HepG2 (cell line): ENCODE results near the gene FAM114A1. TPM values are rescaled to one million over a fixed set of nuclear protein-coding genes. Genes with fewer than 3 reads are reported as not detected.

ENCODE experiments used
- ATAC-seq: fragments of 200-7000 bp; cut with Tn5 transposase; 3 replicates; pipeline ENCODE4 v1.9.1; 2020; ENCODE audit warnings: mild to moderate bottlenecking, moderate library complexity
- BruUV-seq: library from RNA; stranded (reverse); fragments of 400-500 nt; replicated peaks from 2 replicates; lab custom pipeline; 2021; lab: Mats Ljungman, UMichigan
- CTCF ChIA-PET: fragments of 300-600 bp; formaldehyde crosslinking; extraction: SDS; loops from one replicate; lab custom pipeline; 2021; ENCODE audit warnings: low total read pairs, inconsistent platforms, low intra/inter-chr PET ratio; lab: Yijun Ruan, JAX
- POLR2A ChIA-PET: fragments of 350-600 bp; sonication (Branson Sonifier 250); formaldehyde crosslinking; loops from one replicate; lab custom pipeline; 2020; ENCODE audit warnings: antibody characterized with exemption, inconsistent platforms; lab: Yijun Ruan, JAX
- DNase-seq: peaks from one replicate; pipeline ENCODE4 v3.0.0-alpha.2; 2015; ENCODE audit warnings: low spot score
- FAIRE-seq: peaks from 3 replicates; lab custom pipeline; 2011; peaks lifted over from hg19 to GRCh38; lab: Jason Lieb, UNC
- H2AFZ ChIP-seq: one replicate; pipeline ENCODE4 v1.6.1; 2011; ENCODE audit warnings: low read length, inconsistent platforms
- H3K27ac ChIP-seq: fragments of 300-600 bp; 3 replicates; pipeline ENCODE4 v1.8.0; 2011; ENCODE audit warnings: mixed run types, mild to moderate bottlenecking, mixed read lengths, low read length, inconsistent platforms; ENCODE audit not compliant: insufficient read depth; ENCODE audit errors: extremely low read length
- H3K27me3 ChIP-seq, 2 experiments: fragments of 200-600 bp in 1 of 2; 2 replicates in 1 of 2; 3 replicates in 1 of 2; pipeline versions ENCODE4 v1.6.0 to v1.8.0; 2011; ENCODE audit warnings: low read length in 2 of 2, mild to moderate bottlenecking in 2 of 2, moderate library complexity in 2 of 2, inconsistent platforms in 1 of 2; ENCODE audit not compliant: insufficient read depth in 2 of 2, control insufficient read depth in 1 of 2
- H3K36me3 ChIP-seq, 2 experiments: fragments of 200-600 bp in 1 of 2; replicated peaks in 1 of 2; 2 replicates in 1 of 2; 3 replicates in 1 of 2; pipeline versions ENCODE4 v1.5.1 to v1.8.0; 2011; ENCODE audit warnings: low read length in 2 of 2, inconsistent platforms in 1 of 2; ENCODE audit not compliant: insufficient read depth in 2 of 2, control insufficient read depth in 1 of 2
- H3K4me1 ChIP-seq: 2 replicates; pipeline ENCODE4 v1.5.1; 2012; ENCODE audit warnings: low read length, inconsistent platforms; ENCODE audit not compliant: insufficient read depth
- H3K4me2 ChIP-seq: 2 replicates; pipeline ENCODE4 v1.6.0; 2011; ENCODE audit warnings: low read depth, low read length, inconsistent platforms
- H3K4me3 ChIP-seq, 3 experiments: fragments of 200-600 bp in 1 of 3; sonication (generic), shearing (Covaris generic) in 1 of 3; replicated peaks in 1 of 3; 2 replicates each; pipeline ENCODE4 v1.5.1; 2011 to 2016; ENCODE audit warnings: low read length in 3 of 3, inconsistent platforms in 2 of 3, low read depth in 2 of 3, mild to moderate bottlenecking in 2 of 3, control low read depth in 1 of 3, mixed read lengths in 1 of 3; ENCODE audit not compliant: insufficient read depth in 1 of 3
- H3K79me2 ChIP-seq: one replicate; pipeline ENCODE4 v1.6.1; 2011; ENCODE audit warnings: low read length, inconsistent platforms; ENCODE audit not compliant: insufficient read depth
- H3K9ac ChIP-seq: 2 replicates; pipeline ENCODE4 v1.6.0; 2011; ENCODE audit warnings: mild to moderate bottlenecking, low read depth, low read length, inconsistent platforms; ENCODE audit not compliant: insufficient read depth
- H3K9me3 ChIP-seq: 2 replicates; pipeline ENCODE4 v1.5.1; 2012; ENCODE audit warnings: mild to moderate bottlenecking, low read length
- H4K20me1 ChIP-seq: 2 replicates; pipeline ENCODE4 v1.6.0; 2011; ENCODE audit warnings: inconsistent platforms, mild to moderate bottlenecking, low read length, moderate library complexity; ENCODE audit not compliant: insufficient read depth
- NFE2L1 ChIP-seq: sonication (generic); formaldehyde crosslinking; IDR thresholded peaks from 2 replicates; pipeline ENCODE4 v1.4.0; 2020; ENCODE audit warnings: missing genetic modification reagents, mild to moderate bottlenecking, borderline replicate concordance
- TRIM24 ChIP-seq: sonication (generic); formaldehyde crosslinking; IDR thresholded peaks from 2 replicates; pipeline ENCODE4 v1.8.0; 2022; ENCODE audit warnings: mild to moderate bottlenecking, missing genetic modification reagents
- ZC3H4 ChIP-seq: sonication (generic); formaldehyde crosslinking; IDR thresholded peaks from 2 replicates; pipeline ENCODE4 v1.4.0; 2020; ENCODE audit warnings: missing genetic modification reagents, borderline replicate concordance
- ZFX ChIP-seq: sonication (generic); formaldehyde crosslinking; IDR thresholded peaks from 2 replicates; pipeline ENCODE4 v1.4.0; 2020; ENCODE audit warnings: mild to moderate bottlenecking, low read depth, missing genetic modification reagents, moderate library complexity
- ZNF816 ChIP-seq: sonication (generic); formaldehyde crosslinking; IDR thresholded peaks from 2 replicates; pipeline ENCODE4 v1.8.0; 2022; ENCODE audit warnings: missing genetic modification reagents, mild to moderate bottlenecking, borderline replicate concordance
- ZSCAN20 ChIP-seq: sonication (generic); formaldehyde crosslinking; IDR thresholded peaks from 2 replicates; pipeline ENCODE4 v1.4.0; 2020; ENCODE audit warnings: missing genetic modification reagents, mild to moderate bottlenecking, borderline replicate concordance
- WGBS: methylation state at CpG from one replicate; pipeline ENCODE4 v1.1.6; 2017; ENCODE audit warnings: low lambda C conversion rate; 5-methylcytosine and 5-hydroxymethylcytosine counted together
- in situ Hi-C: cut with HindIII; loops from 2 replicates; pipeline ENCODE4 v1.10.0; 2017; ENCODE audit warnings: low pct_unique_long_range_greater_than_20kb; ENCODE audit not compliant: extremely low pct_ligation_motif_present
- intact Hi-C: fragments of 100-400 bp; cut with micrococcal nuclease; formaldehyde crosslinking; loops from one replicate; pipeline ENCODE4 v1.10.0; 2022; ENCODE audit not compliant: unreplicated experiment
- polyA plus RNA-seq, 8 experiments: library from polyadenylated mRNA; depleted of rRNA in 3 of 8; stranded (reverse) in 7 of 8; unstranded in 1 of 8; fragments of >200 nt; fragmentation: Illumina TruSeq in 4 of 8; extraction: Trizol in 4 of 8; gene quantifications; 2 replicates each; pipeline versions ENCODE4 v1.2.1 to v1.2.3, GENCODE V29; 2011 to 2016; ENCODE audit warnings: low read depth in 4 of 8, missing spikeins in 1 of 8, mixed read lengths in 1 of 8; ENCODE audit not compliant: insufficient read depth in 1 of 8
- total RNA-seq, 5 experiments: library from RNA; depleted of rRNA; stranded (reverse); fragments of >200 nt; fragmentation: Illumina TruSeq; extraction: Trizol; gene quantifications; 2 replicates each; pipeline ENCODE4 v1.2.3, GENCODE V29; 2016; ENCODE audit warnings: low read depth in 1 of 5
- TF ChIP-seq, protein P1 (sequence below): sonication (generic); formaldehyde crosslinking; IDR thresholded peaks from 2 replicates; pipeline ENCODE4 v1.5.0; 2020; ENCODE audit warnings: mild to moderate bottlenecking, missing genetic modification reagents
- TF ChIP-seq, protein P2 (sequence below): sonication (generic); formaldehyde crosslinking; IDR thresholded peaks from 2 replicates; pipeline ENCODE4 v1.4.0; 2020; ENCODE audit warnings: mild to moderate bottlenecking, missing genetic modification reagents
- TF ChIP-seq, protein P3 (sequence below): sonication (generic); formaldehyde crosslinking; IDR thresholded peaks from 2 replicates; pipeline ENCODE4 v1.9.0; 2022; ENCODE audit warnings: low read depth, missing genetic modification reagents
- TF ChIP-seq, protein P4 (sequence below): sonication (generic); formaldehyde crosslinking; IDR thresholded peaks from 2 replicates; pipeline ENCODE4 v1.9.0; 2021; ENCODE audit warnings: missing genetic modification reagents, mild to moderate bottlenecking, borderline replicate concordance
- TF ChIP-seq, protein P5 (sequence below): sonication (generic); formaldehyde crosslinking; IDR thresholded peaks from 2 replicates; pipeline ENCODE4 v1.5.1; 2020; ENCODE audit warnings: missing genetic modification reagents, mild to moderate bottlenecking, borderline replicate concordance

FAM114A1 gene
- total and polyA plus RNA-seq, 2 of the 13 experiments (the other 11 are each of a cell fraction or from before 2014, with no cell fraction given): 61.0 to 76.9 TPM

DNA sequence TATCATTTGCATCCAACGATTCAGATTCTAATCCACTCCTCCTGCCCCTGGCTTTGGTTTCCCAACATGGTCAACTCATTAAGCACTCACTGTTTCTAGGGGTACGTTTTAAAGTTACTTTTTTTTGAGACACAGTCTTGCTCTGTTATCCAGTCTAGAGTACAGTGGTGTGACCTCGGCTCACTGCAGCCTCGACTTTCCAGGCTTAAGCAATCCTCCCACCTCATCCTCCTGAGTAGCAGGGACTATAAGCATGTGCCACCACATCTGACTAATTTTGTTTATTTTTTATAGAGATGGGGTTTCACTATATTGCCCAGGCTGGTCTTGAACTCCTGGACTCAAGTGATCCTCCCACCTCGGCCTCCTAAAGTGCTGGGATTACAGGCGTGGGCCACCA lies 115.7 kb downstream of the FAM114A1 start (continued):
- TF ChIP-seq, protein P1, sequence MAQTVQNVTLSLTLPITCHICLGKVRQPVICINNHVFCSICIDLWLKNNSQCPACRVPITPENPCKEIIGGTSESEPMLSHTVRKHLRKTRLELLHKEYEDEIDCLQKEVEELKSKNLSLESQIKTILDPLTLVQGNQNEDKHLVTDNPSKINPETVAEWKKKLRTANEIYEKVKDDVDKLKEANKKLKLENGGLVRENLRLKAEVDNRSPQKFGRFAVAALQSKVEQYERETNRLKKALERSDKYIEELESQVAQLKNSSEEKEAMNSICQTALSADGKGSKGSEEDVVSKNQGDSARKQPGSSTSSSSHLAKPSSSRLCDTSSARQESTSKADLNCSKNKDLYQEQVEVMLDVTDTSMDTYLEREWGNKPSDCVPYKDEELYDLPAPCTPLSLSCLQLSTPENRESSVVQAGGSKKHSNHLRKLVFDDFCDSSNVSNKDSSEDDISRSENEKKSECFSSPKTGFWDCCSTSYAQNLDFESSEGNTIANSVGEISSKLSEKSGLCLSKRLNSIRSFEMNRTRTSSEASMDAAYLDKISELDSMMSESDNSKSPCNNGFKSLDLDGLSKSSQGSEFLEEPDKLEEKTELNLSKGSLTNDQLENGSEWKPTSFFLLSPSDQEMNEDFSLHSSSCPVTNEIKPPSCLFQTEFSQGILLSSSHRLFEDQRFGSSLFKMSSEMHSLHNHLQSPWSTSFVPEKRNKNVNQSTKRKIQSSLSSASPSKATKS (CRISPR knock-in tag): no peak

DNA sequence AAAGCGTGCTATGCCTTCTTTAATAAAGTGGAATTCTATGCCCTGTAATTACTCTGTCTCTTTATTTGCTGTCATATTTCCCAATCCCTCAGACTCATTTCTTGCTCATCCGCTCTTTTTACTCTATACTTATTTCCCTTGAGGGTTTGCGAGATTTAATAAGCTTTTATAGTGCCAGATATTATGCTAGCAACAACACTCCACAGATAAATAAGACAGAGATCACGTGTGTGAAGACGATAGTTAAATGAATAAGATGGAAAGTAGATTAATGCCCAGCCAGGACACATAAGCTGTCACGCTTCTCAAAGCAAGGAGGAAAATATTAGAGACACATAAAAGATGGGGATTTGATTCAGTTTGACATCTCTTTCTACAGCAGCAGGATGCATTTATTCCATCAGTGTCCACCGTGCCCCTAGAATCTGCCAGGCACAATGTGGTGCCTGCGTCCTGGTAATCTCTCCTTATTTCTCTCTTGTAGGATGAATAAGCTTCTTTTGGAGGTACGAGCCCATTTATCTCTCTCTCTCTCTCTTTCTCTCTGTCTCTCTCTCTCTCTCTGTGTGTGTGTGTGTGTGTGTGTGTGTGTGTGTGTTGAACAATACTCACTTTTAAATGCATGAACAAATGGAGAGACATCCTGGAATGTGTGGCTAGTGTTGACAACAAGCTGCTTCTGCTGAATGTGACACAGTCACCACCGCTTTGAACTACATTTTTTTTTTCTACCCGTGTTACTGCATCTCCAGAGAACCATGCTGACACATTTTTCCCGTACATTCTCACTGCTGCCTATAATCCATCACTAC lies 116.4 kb downstream of the FAM114A1 start:
- no TSS peak for BruUV-seq
- POLR2A ChIA-PET: interaction anchor here (0.9 to 1.1 kb wide), 2 partner anchors 60 to 95 kb away, joined by 3 to 4 read pairs; no protein-coding TSS in a partner anchor
- FAIRE-seq: no peak
- Histone ChIP-seq H3K27ac (peak overlapping the region; percentile 30), H3K9me3 (no peaks in the 10 kb centered on the region), H3K79me2 (no peaks in the 10 kb centered on the region), H4K20me1 (no peaks in the 10 kb centered on the region), H3K4me1 (peaks cover 37% of the 10 kb centered on the region), H3K4me2 (peak overlapping the region; percentile 15; the same call in 1 of the 2 replicates), H3K9ac (no peak overlapping the region), H3K27me3 (no peaks in the 10 kb centered on the region), H3K36me3 (no peaks in the 10 kb centered on the region), H2AFZ (no peak overlapping the region), H3K4me3 (no peak overlapping the region)
- CTCF ChIA-PET: no interaction called here
- intact Hi-C loops (loop anchor here (10.0 kb wide), 1 partner anchor 49 kb away; no protein-coding TSS in a partner anchor), in situ Hi-C loops (no loop called here)
- ATAC-seq: peak; percentile 49; the same call in 1 of the 3 replicates
- DNase-seq: peak; percentile 62
- WGBS: 63% methylated on average over 12 of the region's 12 CpGs
- TF ChIP-seq ZFX (CRISPR knock-in tag): no peak
- TF ChIP-seq ZSCAN20 (CRISPR knock-in tag): no peak
- TF ChIP-seq, protein P2, sequence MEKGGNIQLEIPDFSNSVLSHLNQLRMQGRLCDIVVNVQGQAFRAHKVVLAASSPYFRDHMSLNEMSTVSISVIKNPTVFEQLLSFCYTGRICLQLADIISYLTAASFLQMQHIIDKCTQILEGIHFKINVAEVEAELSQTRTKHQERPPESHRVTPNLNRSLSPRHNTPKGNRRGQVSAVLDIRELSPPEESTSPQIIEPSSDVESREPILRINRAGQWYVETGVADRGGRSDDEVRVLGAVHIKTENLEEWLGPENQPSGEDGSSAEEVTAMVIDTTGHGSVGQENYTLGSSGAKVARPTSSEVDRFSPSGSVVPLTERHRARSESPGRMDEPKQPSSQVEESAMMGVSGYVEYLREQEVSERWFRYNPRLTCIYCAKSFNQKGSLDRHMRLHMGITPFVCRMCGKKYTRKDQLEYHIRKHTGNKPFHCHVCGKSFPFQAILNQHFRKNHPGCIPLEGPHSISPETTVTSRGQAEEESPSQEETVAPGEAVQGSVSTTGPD (CRISPR knock-in tag): no peak
- TF ChIP-seq, protein P3, sequence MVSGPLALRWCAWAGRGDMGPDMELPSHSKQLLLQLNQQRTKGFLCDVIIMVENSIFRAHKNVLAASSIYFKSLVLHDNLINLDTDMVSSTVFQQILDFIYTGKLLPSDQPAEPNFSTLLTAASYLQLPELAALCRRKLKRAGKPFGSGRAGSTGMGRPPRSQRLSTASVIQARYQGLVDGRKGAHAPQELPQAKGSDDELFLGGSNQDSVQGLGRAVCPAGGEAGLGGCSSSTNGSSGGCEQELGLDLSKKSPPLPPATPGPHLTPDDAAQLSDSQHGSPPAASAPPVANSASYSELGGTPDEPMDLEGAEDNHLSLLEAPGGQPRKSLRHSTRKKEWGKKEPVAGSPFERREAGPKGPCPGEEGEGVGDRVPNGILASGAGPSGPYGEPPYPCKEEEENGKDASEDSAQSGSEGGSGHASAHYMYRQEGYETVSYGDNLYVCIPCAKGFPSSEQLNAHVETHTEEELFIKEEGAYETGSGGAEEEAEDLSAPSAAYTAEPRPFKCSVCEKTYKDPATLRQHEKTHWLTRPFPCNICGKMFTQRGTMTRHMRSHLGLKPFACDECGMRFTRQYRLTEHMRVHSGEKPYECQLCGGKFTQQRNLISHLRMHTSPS (CRISPR knock-in tag): no peak
- TF ChIP-seq NFE2L1: no peak
- TF ChIP-seq ZC3H4 (CRISPR knock-in tag): no peak
- TF ChIP-seq, protein P4, sequence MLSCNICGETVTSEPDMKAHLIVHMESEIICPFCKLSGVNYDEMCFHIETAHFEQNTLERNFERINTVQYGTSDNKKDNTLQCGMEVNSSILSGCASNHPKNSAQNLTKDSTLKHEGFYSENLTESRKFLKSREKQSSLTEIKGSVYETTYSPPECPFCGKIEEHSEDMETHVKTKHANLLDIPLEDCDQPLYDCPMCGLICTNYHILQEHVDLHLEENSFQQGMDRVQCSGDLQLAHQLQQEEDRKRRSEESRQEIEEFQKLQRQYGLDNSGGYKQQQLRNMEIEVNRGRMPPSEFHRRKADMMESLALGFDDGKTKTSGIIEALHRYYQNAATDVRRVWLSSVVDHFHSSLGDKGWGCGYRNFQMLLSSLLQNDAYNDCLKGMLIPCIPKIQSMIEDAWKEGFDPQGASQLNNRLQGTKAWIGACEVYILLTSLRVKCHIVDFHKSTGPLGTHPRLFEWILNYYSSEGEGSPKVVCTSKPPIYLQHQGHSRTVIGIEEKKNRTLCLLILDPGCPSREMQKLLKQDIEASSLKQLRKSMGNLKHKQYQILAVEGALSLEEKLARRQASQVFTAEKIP (CRISPR knock-in tag): no peak
- no peak for TF ChIP-seq ZNF816
- TF ChIP-seq, protein P5, sequence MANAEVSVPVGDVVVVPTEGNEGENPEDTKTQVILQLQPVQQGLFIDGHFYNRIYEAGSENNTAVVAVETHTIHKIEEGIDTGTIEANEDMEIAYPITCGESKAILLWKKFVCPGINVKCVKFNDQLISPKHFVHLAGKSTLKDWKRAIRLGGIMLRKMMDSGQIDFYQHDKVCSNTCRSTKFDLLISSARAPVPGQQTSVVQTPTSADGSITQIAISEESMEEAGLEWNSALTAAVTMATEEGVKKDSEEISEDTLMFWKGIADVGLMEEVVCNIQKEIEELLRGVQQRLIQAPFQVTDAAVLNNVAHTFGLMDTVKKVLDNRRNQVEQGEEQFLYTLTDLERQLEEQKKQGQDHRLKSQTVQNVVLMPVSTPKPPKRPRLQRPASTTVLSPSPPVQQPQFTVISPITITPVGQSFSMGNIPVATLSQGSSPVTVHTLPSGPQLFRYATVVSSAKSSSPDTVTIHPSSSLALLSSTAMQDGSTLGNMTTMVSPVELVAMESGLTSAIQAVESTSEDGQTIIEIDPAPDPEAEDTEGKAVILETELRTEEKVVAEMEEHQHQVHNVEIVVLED (CRISPR knock-in tag): no peak
- TF ChIP-seq TRIM24 (CRISPR knock-in tag): no peak
